ENCODE measurements around the gene PYGM.

The PYGM gene

DNA sequence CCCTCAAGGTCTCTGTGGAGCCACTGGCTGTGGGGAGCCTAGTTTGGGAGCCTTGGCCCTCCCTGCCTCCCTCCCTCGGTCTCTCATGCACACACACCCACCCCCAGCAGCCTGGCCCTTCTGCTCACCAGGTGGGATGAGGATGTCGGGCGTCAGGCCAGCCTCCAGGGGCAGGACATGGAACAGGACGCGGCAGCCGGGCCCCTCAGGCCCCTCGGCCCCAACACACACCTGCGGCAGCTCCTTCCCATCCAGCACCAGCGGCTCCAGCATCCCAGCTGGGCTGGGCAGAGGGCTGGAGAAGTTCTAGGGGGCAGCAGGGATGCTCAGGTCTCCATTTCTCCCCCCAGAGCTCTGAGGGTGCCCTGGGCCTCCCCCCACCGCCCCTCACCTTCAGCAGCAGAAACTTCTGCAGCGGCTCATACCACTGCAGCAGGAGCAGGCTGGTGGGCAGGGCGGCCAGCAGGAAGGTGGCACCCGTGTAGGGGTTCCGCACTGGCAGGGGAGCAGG is 32.1 kb upstream of the PYGM start:
- DNase-seq (ENCODE audit: low read depth in 2 of 3, low spot score in 1 of 3), result no peak

GRCh38 chr11:64790205-64791095 is 30.7 kb upstream of the PYGM start:
- DNase-seq (ENCODE audit: low read depth in 2 of 3, low spot score in 1 of 3), result no peak

GRCh38 chr11:64789331-64790204 is 29.8 kb upstream of the PYGM start:
- no peak for DNase-seq (ENCODE audit: low read depth in 2 of 3, low spot score in 1 of 3)

- no peak for DNase-seq (ENCODE audit: low read depth in 2 of 3, low spot score in 1 of 3)
These were observed 28.8 kb upstream of the PYGM start for GRCh38 chr11:64788321-64789215.

GRCh38 chr11:64787526-64788320 is 27.9 kb upstream of the PYGM start:
- peak in 1 of 3 donors; percentile 54 for DNase-seq (ENCODE audit: low read depth in 2 of 3, low spot score in 1 of 3)

- no peak for DNase-seq (ENCODE audit: low read depth in 2 of 3, low spot score in 1 of 3)
These were observed 26.5 kb upstream of the PYGM start for GRCh38 chr11:64786308-64786707.

DNA sequence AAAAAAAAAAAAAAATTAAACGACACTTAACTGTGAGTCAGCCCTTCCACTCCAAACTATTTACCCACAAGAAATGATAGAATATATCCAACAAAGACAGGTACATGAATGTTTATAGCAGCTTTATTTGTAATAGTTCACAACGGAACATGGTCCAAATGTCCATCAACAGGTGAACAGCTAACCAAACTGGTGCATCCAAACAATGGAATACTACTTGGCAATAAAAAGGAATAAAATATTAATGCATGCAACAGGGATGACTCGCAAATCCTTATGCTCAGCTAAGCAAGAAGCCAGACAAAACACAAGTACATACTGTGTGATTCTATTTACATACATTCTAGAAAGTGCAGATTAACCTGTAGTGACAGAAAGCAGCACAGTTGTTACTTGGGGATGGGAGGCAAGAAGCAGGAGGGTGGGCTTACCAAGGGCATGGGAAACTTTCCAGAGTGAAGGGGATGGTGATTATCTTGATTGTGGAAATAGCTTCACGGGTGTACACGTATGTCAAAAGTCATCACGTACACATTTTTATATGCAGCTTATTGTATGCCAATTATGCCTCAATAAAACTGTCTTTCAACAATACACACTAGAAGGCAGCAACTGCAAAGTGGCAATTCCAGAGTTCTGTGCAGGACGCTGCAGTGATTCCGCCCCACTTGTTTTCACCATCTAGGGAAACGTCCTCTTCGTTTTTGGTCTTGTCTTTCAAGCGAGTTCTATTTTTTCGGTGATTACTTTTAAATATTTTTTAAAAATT is 25.2 kb upstream of the PYGM start:
- no peak for DNase-seq (ENCODE audit: low read depth in 2 of 3, low spot score in 1 of 3)

GRCh38 chr11:64778473-64779298 is 18.9 kb upstream of the PYGM start, which contains the start of gene SF1:
TSS of gene SF1 (minus strand) at chr11:64778542. CDS start at chr11:64778392, 150 bp downstream.
- DNase-seq (ENCODE audit: low read depth in 2 of 3, low spot score in 1 of 3), result peak; percentile 96 to 100 (median 99)

- DNase-seq (ENCODE audit: low read depth in 2 of 3, low spot score in 1 of 3), result no peak
These were observed 18.4 kb upstream of the PYGM start for GRCh38 chr11:64778223-64778472.

- DNase-seq (ENCODE audit: low read depth in 2 of 3, low spot score in 1 of 3), result peak; percentile 60 to 77 (median 60)
These were observed 17.9 kb upstream of the PYGM start for GRCh38 chr11:64777449-64778222.

DNA sequence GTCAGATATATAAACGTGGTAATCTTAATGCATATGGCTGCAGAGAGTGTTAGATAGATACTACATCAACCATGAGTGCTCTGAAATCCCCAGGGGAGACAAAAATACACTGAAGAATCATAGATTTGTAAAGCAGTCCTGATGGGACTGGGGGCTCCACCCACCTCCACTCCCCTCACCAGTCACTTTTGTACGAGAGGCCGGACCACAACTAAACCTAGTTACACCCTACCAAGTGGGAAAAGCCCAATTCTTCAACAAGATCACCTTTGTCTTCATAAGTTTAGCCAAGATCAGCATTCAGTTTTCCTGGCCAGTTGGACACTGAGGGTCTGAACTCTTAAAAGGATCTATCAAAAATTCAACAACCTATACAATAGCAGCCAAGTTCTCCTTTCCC is 17.1 kb upstream of the PYGM start:
- no peak for DNase-seq (ENCODE audit: low read depth in 2 of 3, low spot score in 1 of 3)

GRCh38 chr11:64776425-64776824 is 16.7 kb upstream of the PYGM start:
- no peak for DNase-seq (ENCODE audit: low read depth in 2 of 3, low spot score in 1 of 3)

DNA sequence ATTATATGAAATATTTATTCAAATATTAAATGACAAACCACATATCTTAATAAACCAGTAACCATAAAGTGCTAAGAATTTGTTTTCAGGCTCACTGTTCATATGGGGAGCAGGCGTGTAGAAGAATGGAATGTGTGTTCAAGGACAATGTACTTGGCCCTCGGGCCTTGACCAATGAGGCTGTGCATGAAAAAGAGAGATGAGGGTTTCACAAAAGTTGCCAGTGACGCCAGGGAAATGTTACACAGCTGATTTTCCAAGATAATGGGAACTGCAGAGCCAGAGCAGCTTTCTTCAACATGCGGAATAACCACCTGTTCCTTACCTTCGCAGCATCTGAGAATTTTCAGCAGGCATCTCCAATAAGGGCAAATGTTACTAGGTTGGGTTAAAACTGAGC is 14.4 kb upstream of the PYGM start:
- DNase-seq (ENCODE audit: low read depth in 2 of 3, low spot score in 1 of 3), result no peak

- no peak for DNase-seq (ENCODE audit: low read depth in 2 of 3, low spot score in 1 of 3)
These were observed 12.7 kb upstream of the PYGM start for GRCh38 chr11:64772303-64773018.

DNA sequence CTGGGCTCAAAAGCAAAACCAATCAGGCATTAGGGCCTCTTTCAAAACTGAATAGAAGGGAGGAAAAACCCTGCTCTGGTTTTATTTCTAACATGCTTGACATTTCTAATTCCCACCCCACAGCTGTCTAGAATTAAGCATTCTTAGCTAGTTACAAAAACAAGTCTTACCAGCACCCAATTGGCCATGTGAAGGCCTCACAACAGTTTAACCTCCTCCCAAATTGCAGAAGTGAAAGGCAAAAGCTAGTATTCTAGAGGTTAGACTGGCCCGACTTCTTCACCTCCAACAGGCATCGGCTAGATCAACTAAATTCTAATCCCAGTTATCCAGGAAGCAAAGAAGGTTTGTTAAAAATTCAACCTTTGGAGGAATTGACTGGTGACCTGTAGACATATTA is 12.1 kb upstream of the PYGM start:
- DNase-seq (ENCODE audit: low read depth in 2 of 3, low spot score in 1 of 3), result no peak

DNA sequence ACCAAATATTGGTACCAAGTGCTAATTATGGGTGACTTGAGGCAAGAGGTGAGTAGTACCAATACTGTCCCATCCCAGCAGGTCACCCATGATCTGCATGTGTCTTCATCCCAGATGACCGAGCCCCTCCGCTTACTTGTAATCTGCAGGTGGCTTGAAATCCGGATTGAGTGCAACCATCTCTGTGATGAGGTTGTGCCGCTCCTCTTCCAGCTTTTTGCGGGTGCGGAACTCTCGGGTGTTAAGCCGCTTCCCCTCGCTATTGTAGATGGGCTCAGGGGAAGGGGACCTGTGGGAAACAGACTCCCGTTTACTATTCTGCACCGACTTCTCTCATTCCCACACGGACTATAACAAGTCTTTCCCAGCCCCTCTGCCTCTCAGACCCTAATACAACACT is 10.3 kb upstream of the PYGM start:
- DNase-seq (ENCODE audit: low read depth in 2 of 3, low spot score in 1 of 3), result no peak

DNA sequence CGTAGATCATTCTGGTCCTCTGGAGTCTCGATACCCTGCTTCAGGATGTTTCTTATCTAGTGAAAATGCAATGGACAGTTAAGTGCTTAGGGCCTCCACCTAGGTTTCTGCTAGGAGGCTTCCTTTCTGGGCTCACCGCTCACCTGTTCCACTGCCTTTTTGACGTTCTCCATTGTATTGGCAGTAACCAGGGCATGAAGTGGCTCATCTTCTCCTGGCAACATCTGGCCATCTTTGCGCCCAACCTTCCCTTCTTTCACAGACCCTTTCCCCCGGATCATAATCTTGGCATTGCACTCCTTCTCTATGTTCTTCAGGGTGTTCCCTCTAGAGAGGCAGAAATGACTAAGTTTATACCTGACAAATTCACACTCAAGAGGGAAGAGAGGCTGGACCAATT is 9.5 kb upstream of the PYGM start:
- DNase-seq (ENCODE audit: low read depth in 2 of 3, low spot score in 1 of 3), result no peak

Measured in stimulated activated CD4-positive, alpha-beta T cell treated with anti-CD3 and anti-CD28 coated beads, Interleukin-12 subunit alpha, Interleukin-12 subunit beta, amount 100 ng/mL, for 48 hours (primary cell).